Activated effector memory CD4-positive, alpha-beta T cell treated with anti-CD3 and anti-CD28 coated beads, Interleukin-2, amount 50 U/mL, for 16 hours (primary cell): ENCODE results near the gene TMPRSS13.

Source experiments
- DNase-seq: peaks from one replicate; pipeline ENCODE4 v3.0.0-alpha.2; 2020

Gene TMPRSS13

DNA sequence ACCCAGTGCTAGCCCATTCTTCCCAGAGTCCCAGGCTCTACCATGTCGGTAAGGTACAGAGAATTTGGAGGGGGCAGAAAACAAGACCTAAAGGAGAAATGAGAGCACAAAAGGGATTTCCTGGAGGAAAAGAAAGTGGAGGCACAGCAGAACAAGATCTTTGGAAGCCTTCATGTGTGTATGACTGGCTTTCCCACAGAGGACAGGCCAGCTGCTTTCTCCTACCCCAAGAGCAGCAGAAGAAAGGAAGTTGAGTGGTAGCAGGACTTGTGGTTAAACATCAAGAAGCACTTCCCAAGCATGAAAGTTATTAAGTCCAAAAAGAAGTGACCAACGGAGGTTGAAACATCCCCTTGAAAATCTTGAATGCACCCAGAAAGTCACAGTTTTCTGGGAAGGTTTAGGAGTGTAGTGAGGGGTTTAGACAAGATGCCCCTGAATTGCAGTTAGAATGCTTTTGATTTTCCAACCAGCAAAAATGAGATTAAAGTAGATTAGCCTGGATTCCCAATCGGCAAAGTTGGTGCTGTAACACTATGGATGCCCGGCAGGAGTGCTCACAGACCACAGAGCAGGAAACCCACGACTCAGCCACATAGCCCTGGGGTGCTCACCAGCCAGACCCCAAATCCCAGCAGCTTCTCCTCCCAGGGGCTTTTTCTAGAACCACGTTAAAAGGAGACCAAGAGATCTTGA is 608 bp downstream of the TMPRSS13 start:
- DNase-seq: peak; percentile 16

DNA sequence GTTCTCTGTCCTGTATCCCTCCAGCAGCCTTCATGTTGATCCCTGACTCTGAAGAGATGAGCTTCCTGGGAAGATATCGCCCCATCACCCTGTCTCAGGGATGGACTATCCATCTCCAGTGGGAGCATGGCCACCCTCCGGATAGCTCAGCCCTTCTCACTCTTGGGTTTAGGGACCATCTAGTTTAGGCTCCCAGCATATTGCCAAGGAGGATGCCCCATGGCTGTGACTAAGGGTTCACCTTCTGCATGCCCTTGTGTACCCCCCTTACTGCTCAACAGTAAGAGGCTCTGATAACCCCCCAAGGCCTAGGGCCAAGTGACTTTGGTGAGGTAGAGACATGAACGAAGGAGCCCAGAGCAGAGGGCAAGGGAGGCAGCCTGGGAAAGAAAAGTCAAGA is 1.3 kb downstream of the TMPRSS13 start:
- DNase-seq: peak; percentile 12

DNA sequence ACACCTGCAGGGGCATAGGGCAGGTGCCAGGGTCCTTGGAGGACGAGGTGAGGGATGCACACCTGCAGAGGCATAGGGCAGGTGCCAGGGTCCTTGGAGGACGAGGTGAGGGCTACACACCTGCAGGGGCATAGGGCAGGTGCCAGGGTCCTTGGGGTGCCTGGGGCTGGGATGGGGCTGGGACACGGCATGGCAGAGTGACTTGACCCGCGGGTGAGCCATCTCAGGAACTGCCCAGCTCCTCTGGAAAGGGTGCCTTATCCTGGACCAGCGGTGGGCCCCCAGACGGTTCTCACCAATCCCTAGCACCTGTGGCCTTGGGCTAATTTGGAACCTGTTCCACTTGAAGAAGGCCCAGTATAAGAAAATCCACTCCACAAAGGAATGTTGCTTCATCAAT is 3.0 kb downstream of the TMPRSS13 start:
- peak; percentile 38 for DNase-seq

DNA sequence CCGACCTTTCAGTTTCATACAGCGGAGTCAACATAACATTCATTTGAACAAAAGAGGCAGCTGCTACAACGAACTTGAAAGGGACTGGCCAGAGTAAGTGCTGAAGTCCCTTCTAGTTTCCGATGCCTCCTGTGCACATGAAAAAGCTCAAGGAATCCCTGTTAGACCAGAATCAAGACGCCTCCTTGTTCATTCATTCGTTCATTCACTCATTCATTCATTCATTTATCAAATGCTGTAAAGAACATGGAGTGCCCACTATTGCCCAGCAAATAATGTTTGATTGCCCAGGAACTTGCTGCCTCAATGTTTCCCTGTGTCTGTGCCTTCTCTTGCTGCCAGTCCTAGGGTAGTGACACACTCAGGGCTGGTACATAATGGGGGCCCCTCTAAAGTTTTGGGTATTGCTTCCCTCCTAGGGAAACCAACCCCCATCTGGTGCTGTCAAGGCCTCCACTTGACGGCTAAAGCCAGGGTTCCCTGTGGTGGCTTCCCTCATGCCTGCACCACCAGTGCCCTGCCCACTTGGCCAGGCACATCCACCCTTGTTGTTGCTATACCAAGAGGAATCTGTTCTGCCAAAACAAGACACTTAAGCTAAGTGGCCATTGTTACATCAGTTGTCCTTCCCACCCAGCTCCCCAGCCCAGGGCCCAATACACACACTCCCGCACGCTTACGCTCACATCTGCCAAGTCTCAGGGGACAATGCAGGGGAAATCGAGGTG is 3.8 kb downstream of the TMPRSS13 start:
- peak; percentile 34 for DNase-seq

DNA sequence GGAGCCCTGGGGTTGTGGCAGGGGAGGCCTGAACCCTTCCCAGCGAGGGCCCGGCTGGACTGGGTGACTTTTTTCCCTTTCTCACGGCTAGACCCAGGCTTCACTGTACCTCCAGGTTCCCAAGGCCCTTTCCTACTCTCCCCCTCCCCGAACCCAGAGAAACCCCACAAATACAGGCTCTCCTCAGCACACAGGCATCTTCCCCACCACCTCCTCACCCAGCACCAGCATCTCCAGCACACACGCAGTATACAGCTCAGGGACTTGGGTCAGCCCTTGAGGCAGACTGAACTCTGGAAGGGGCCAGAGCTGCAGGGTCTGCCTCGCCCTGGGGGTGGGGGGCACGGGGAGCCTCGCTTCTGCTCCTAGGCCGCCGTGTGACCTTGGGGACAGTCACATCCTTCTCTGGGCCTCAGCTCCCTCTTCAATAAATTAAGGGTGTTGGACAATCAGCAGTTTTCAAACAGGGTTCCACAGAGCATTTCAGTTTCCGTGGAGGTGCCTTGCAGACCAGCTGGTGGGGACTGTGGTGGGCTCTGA is 4.5 kb downstream of the TMPRSS13 start:
- peak; percentile 49 for DNase-seq

DNA sequence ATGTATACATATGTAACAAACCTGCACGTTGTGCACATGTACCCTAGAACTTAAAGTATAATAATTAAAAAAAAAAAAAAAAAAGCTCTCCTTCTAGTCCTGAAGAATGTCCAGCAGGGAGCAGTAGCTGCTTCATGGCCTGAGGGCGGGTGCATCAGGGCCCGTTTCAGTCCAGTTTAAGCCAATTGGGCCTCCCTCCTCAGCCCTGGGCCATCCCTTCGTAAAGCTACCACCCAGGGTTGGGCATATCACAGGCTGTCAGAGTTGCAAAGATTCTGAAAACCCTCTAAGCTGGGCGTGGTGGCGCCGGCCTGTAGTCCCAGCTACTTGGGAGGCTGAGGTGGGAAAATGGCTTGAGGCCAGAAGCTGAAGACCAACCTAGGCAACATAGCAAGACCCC is 5.4 kb downstream of the TMPRSS13 start:
- DNase-seq: peak; percentile 28

DNA sequence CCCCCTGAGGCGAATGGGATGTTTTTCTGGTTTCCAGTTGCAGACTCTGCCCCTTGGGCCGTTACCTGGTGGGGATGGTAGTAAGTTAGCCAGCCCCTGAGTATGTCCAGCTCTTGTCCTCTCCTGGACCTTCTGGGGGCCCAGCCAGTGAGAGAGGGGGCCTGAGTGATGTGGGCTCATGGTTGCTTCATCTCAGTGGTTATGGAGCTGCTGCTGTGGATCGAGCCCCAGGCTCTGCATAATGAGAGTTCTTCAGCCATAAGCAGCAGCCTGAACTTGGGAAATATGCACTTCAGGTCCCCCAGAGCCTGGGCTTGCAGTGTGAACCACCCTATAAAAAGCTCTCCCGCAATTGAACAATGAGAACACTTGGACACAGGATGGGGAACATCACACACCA is 5.9 kb downstream of the TMPRSS13 start:
- peak; percentile 31 for DNase-seq

DNA sequence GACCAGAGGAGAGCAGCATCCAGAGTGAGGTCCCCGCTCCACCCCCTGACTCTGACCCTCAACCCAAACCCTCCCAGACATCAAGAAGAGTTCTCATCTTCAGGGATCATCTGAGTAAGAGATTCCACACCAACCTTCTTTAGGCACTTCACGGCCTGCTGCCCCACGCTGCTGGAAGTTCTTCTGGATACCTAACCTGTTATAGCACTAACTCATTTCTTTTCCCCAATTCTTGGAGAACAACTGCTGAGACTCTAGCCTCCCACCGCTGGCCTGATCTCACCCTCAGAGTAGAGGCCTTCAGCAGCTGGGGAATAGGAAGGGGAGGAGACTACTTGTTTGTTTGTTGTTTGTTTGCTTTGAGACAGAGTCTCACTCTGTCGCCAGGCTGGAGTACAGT is 7.3 kb downstream of the TMPRSS13 start:
- peak; percentile 43 for DNase-seq

DNA sequence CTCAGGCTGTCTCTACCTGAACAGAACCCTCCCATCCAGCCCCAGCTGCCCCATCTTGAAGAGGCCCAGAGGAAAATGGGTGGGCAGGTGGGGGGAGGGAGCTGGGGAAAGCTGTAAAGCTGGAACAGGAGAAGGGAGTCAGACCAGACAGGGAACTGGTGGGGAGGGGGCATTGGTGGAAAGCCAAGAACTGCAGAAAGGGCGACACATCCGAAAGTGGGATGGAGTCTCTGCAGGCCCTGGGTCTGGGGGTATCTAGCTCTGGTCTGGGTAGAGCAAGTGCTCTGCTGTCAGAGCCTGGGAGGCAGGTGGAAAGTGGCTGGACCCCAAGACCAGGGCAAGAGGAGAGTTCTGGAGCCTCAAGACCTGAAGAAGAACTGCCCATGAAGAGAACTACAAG is 7.7 kb downstream of the TMPRSS13 start:
- peak; percentile 44 for DNase-seq

DNA sequence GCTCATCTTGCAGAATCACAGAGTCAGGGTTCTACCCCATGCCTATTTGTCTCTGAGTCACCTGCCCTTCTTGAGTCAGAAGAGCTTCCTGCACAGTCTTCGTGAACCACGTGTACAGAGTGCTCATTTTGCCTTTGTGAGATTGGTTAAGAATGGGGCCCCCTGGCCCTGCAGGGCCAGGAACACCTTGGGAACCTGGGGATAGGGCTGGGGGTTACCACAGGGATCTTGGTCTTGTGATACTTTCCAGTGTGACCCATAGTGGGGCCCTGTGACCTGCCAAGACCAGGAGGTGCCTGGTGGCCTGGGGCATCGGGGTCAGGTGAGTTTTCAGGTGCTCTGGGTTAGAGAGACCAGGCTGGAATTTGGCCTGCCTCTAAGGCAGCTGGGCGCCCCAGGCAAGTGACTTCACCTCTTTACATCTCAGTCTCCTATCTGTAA is 9.4 kb downstream of the TMPRSS13 start:
- DNase-seq: peak; percentile 49

DNA sequence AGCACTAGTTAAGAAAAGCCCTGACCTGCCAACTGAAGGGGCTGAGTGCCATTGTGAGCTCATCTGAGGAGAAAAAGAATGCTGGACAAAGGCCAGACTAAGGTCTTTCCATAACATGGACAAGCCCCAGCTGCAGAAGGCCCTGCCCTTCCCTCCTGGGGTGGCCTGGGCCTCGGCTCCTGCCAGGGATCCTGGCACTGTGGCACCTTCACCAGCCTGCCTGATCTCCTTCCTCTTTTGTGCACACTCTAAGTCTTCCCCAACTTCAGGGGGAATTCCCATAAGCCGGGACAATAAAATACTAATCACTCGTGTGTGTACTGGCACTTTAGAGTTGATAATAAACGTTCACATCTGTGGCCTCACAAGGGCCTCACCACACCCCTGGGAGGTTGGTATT is 9.9 kb downstream of the TMPRSS13 start:
- peak; percentile 21 for DNase-seq

DNA sequence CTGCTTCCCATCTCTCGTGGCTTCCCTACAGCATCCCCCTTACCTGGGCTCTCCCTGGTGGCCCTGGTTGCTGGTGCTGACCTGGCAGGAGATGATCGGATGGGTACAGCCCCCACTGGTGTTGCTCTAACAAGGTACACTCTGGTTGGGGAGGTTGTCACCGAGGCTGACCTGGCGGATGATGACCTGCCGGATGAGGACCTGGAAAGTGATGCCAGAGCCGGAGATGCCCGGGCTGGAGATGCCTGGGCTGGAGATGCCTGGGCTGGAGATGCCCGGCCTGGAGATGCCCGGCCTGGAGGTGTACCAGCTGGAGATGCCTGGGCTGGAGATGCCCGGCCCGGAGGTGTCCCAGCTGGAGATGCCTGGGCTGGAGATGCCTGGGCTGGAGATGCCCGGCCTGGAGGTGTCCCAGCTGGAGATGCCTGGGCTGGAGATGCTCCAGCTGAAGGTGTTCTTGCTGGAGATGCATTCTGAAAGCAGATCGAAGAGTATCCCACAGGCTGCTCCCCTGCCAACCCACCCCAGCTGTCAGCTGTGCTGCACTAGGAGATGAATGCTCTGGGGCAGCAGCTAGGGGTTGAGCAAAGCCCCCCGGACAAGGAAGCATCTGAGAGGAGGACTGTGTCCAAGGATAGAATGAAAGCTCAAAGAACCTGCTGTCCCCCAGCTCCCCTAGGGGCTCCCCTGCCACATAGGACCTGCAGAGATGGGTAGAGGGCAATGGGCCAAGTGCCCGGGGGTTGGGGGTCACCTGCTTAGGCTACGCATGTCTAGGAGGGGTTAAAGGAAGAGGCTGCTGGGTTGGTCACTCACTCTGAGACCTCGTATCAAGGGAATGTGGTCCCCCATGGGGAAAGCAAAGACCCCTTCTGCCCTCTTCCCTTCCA is 10.6 kb downstream of the TMPRSS13 start:
- peak; percentile 44 for DNase-seq

DNA sequence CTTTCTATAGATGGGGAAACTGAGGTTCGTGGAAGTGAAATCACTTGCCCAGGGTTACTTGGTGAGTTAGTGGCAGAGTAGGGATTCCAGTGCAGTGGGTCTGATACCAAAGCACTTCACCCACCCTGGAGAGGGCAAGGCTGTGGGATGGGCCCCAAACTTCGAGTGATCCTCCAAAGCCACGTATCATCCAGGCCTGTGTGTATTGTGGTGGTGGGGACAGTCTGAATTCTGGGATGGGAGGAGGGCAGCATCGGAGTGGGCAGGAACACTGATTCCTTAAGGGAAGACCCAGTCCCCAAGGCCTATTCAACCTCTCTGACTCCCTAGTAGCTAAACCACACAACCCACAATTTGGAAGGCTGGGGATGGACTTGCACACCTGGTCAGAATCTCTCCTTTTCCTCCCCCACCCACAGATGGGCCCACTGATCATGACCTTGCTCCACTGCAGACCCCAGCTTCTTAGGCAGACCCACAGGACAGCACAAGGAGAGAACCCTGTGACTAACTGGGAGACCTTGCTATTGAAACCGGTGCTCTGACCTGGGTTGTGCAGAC is 11.5 kb downstream of the TMPRSS13 start:
- peak; percentile 49 for DNase-seq

DNA sequence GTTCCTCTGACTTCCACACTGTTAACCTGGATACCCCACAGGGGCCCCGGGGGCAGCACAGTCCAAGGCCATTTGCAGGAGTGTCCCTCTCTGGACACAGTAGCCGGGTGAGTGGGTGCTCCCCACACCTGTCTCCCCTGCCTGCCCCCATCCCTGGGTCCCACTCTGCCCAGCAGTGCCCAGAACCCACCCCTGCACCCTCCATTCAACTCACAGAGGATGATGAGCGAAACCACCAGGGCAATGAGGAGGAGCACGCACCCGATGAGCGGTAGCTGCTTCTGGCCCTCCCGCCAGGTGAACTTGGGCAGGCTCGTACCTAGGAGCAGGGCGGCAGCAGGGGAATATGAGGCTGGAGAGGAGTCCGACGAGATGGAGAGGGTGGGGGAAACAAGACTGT is 12.2 kb downstream of the TMPRSS13 start:
- DNase-seq: peak; percentile 48

DNA sequence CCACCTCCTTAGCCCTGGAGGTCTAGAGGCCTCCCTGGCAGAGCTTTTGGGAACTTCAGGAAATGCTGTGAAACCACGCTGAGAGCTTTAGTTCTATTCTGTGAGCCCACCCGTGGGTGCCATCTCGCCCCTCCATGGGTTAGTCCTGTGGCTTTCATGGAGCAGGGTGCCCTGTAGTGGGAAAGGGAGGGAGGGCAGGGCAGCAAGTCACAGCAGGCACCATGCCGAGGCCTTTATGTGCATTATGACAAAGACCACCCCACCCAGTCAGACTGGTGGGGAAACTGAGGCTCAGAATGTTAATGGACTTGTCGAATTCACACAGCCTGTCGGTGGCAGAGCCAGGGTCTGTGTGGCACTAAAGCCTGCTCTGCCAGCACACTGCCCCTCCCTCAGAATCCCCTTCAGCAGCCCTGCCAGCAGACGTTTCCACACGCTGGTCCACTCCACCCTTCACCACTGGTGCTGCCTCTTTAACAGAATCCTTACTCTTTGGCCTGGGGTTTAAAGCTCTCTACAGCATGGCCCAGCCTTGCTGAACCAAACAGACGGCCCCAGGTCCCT is 13.4 kb downstream of the TMPRSS13 start:
- peak; percentile 54 for DNase-seq

DNA sequence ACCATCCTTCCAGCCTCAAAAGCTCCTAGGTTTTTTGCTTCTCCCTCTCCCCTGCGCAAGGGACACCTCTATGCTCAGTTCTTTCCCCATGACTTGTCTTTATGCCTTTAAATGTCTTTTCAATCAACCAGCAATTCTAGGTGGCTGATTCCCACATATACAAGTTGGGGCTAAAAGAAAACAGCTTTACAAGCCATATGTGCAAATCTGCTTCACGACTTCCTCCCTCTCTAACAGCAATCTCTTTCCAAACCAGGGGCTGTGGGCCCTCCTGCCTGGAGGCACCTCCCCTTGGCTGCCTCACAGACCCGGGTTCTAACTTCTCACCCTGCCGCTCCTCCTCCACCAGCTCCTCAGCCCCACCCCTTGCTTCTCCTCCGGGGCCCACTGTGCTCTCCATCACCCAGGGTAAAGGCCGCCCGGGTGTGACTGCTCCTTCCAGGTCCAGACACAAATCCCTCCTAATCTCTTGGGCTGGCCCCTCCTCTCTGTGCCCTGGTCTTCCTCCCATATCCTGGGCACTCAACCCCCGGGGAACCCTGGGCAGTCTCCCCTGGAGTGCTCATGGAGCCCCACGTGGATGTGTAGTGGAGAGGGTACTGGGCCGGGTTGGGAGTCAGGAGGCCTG is 14.1 kb downstream of the TMPRSS13 start:
- DNase-seq: no peak

DNA sequence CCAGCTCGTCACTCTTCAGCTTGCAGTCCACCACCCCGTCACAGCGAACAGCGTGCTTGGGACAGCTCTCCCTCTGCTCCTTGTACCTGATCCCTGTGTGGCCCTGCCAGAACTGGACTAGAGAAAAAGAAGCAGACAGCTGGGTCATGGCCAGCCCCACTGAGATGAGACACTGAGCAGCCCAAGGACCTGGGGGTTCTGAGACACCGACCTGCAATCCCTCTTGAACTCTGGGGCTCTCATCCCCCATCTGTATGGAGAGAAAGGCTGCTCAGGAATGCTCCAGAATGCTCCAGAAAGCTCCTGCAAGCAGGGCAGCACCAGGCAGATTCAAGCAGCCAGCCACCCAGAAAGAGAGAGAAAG is 14.8 kb downstream of the TMPRSS13 start:
- DNase-seq: peak; percentile 39

DNA sequence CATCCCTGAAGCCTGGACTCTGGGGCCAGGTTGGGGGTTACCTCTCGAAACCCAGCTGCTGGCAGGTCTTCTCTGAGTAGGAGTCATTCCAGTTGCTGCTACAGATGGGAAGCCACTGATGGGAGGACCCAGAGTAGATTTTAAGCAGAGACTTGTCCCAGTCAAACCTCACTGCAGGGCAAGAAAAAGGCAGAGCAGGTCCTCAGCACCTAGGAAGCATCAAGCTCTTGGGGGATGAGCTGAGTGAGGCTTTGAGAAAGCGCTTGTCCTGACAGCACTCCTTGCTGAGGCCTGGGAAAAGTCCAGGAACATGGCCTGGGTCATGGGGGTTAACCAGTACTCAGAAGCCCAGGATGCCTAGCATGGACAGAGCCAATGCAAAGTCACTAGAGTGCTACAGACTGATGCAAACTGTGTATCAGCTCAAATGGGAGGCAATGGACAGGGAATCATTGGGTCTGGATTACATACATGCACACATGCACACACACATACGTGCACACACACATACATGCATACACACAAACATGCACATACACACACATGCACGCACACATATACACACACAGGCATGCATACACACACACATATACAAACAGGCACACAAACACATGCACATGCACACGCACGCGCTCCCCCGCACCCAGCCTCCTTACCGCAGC is 15.3 kb downstream of the TMPRSS13 start:
- DNase-seq: peak; percentile 41

DNA sequence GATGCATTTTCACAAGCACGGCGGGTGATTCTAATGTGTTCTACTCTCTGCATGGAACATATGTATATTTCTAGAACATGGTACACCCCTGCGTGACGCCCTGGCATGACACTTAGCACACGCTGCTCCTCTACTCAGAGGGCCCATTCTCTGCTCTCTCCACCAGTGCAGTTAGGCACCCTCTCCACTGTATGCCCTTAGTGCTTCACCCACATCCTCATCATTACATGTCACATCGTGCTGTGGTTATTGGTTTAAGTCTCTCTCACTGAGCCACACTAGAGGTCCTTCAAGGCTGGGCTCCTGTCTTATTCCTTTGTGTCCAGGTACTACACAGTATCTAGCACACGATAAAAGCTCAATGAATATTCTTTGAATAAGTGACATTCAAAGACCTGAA is 16.7 kb downstream of the TMPRSS13 start:
- no peak for DNase-seq

DNA sequence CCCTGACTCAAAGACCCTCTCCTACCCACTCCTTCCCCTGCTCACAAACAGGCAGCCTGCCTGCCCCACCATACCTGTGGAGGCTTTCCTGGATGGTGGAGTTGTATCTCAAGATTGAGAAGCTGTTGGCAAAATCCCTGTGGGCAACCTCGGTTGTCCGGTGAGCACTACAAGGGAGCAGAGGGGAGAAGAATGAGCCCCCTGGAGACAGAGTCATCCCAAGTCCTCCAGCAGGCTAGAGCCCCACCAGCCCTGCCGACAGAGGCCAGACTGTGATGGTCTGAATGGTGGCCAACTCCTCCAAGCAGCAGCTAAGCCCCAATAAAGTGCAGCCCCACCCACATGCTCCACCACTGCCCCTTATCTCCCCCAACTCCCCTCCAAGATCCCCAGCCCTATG is 17.5 kb downstream of the TMPRSS13 start:
- DNase-seq: peak; percentile 45

DNA sequence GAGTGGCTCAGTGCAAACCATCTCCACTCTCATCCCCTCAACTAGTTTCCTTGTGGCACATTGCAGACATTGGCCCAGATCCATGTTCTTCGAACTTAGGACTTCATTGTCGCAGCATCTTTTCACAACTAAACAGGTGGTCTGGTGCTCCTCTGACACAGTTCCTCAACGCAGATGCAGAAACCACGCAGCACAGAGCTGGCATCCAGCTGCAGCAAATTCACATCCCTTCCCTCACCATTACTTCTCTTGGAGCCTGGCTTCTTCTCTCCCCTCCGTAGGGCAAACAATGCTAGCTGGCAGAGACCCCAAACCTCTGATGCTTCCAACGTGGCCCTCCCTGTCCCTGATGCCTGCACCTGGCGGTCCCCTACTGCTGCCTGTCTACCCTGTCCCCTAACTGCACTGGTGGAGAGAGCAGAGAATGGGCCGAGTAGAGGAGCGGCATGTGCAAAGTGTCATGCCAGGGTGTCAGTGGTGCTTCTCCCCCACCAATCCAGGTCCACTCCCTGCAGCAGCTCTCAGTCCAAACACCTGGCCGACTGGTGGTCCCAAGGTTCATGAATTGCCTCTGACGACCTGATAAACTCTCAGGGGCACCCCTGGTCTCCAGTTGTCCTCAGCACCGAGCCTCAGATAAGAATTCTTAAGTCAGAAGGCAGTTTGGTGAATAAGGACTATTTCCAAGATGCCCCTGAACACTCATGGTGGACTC is 18.1 kb downstream of the TMPRSS13 start:
- DNase-seq: peak; percentile 50
